ENCODE data around the gene PRICKLE1.
A peak's percentile ranks its signal among the peaks of the same experiment; 100 is the strongest.

GRCh38 chr12:42482041-42482747 lies 107.4 kb downstream of the PRICKLE1 start:
- TF ChIP-seq CTCF (IDR thresholded peaks at IDR 0.05; ENCODE audit: extremely low read depth in 1 of 2, insufficient read depth in 1 of 2, low read depth in 1 of 2, low read length in 2 of 2), result no peak
- no peak for TF ChIP-seq EZH2 (IDR thresholded peaks at IDR 0.05; ENCODE audit: borderline replicate concordance, low read depth, low read length, severe bottlenecking)
- TF ChIP-seq FOS (IDR thresholded peaks at IDR 0.05; ENCODE audit: borderline replicate concordance, insufficient read depth, low read length), result peak; percentile 50
- TF ChIP-seq POLR2AphosphoS5 (IDR thresholded peaks at IDR 0.05; ENCODE audit: insufficient read depth, low read depth, low read length), result peak; percentile 70
- peak; percentile 32 for TF ChIP-seq GATA2 (IDR thresholded peaks at IDR 0.05; ENCODE audit: insufficient read depth, insufficient read length, low read depth, low read length)
- peak; percentile 75 for TF ChIP-seq JUN (IDR thresholded peaks at IDR 0.05; ENCODE audit: borderline replicate concordance, insufficient read depth, insufficient read length, low read depth)

Measured in endothelial cell of umbilical vein (primary cell).